Mucosa of descending colon (tissue), 3 donors: ENCODE measurements around the gene ZFAND3. TPM values are rescaled to one million over a fixed set of nuclear protein-coding genes. Genes with fewer than 3 reads are reported as not detected.
"Not testable (repeated sequence)": the region's sequence is repeated elsewhere in the genome, so short reads cannot be mapped to it uniquely, and the experiment has no call there.

ENCODE experiments used
- ATAC-seq: fragments of 200-7000 bp; cut with Tn5 transposase; one replicate; pipeline ENCODE4 v1.9.1; 2020; ENCODE audit warnings: mild to moderate bottlenecking, moderate library complexity
- DNase-seq, 3 donors: peaks; one replicate each; pipeline ENCODE4 v3.0.0-alpha.2; 2020
- H3K36me3 ChIP-seq: fragments of 200-600 bp; one replicate; pipeline ENCODE4 v1.8.0; 2021; ENCODE audit warnings: low read depth, mild to moderate bottlenecking
- H3K4me1 ChIP-seq: fragments of 200-600 bp; one replicate; pipeline ENCODE4 v1.8.0; 2021; ENCODE audit warnings: low read depth, mild to moderate bottlenecking
- H3K4me3 ChIP-seq: fragments of 200-600 bp; one replicate; pipeline ENCODE4 v1.8.0; 2021; ENCODE audit warnings: mild to moderate bottlenecking
- H3K9me3 ChIP-seq: fragments of 200-600 bp; one replicate; pipeline ENCODE4 v1.8.0; 2021; ENCODE audit warnings: mild to moderate bottlenecking
- CTCF ChIP-seq: fragments of 200-600 bp; IDR thresholded peaks from one replicate; pipeline ENCODE4 v1.8.0; 2022; ENCODE audit warnings: antibody characterized with exemption, mild to moderate bottlenecking
- intact Hi-C, 2 donors: fragments of 100-400 bp; cut with DNase I in 1 of 2; cut with micrococcal nuclease in 1 of 2; formaldehyde crosslinking; loops; one replicate each; pipeline versions ENCODE4 v1.11.0 to v1.11.1; 2022; cut with DNase I, micrococcal nuclease
- total RNA-seq, 3 donors: library from RNA; stranded (reverse); fragmentation: NEBNext Ultra II Directional in 2 of 3; extraction: Animal tissue kit (Norgen Biotek cat#: 25700) in 2 of 3; gene quantifications; one replicate each; pipeline versions ENCODE4 v1.2.1 to v1.2.4, GENCODE V29; 2021 to 2023
- donor health status: DM: no; HTN: no; CAD: no; lungs with moderate emphysema.
- donor health status: DM: no; HTN: no; CAD: no.
- donor health status: DM: no; HTN: yes; CAD: no.

The ZFAND3 gene
- total RNA-seq, 3 donors from 2014 or later, result 63.9 to 84.0 (median 82.2) TPM

DNA sequence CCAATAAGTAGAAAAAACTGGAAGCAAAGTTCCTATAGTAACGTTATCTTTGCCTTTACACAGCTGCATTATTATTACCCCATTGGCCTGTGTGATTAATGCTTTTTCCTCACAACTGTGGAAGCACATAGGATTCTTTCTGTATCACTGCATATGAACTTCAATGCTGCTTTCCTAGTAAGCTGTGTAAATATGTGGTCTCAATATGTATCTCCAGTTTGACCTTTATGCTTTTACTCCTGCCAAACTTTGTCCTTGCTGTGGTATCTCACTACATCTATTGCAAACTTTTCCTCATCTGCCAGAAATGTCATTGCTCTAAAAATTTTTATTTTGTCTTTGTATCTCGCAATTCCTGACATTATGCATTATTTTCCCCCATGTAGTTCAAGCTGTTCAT lies 168.6 kb downstream of the ZFAND3 start:
- intact Hi-C loops, result no loop called here
- ATAC-seq (no peak), DNase-seq (no peak)
- no peak for TF ChIP-seq CTCF
- Histone ChIP-seq H3K36me3 (no peaks in the 10 kb centered on the region), H3K9me3 (no peaks in the 10 kb centered on the region), H3K4me1 (peaks cover 7% of the 10 kb centered on the region), H3K4me3 (no peak overlapping the region)

DNA sequence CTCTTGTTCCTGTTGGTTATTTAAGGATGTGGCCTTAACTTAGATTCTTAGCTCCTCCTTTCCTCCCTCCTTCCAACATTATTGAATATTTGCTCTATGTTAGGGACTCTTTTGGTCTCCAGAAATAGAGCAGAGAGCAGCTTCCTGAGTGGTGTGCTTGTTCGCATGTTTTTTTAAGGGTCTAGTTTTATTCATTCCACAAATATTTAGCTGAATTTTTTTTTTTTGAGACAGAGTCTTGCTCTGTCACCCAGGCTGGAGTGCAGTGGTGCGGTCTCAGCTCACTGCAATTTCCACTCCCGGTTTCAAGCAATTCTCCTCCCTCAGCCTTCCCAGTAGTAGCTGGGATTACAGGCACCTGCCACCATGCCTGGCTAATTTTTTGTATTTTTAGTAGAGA lies 169.2 kb downstream of the ZFAND3 start:
- ATAC-seq, result no peak
- H3K4me1 ChIP-seq, result peaks cover 7% of the 10 kb centered on the region
- H3K9me3 ChIP-seq, result no peaks in the 10 kb centered on the region
- intact Hi-C loops, result no loop called here
- no peak for TF ChIP-seq CTCF
- no peaks in the 10 kb centered on the region for H3K36me3 ChIP-seq
- H3K4me3 ChIP-seq, result no peak overlapping the region
- no peak for DNase-seq

- H3K36me3 ChIP-seq, result no peaks in the 10 kb centered on the region
- intact Hi-C loops, result no loop called here
- peaks cover 7% of the 10 kb centered on the region for H3K4me1 ChIP-seq
- no peak overlapping the region for H3K4me3 ChIP-seq
- TF ChIP-seq CTCF, result no peak
- H3K9me3 ChIP-seq, result no peaks in the 10 kb centered on the region
- DNase-seq, result no peak
- no peak for ATAC-seq
These were observed 171.4 kb downstream of the ZFAND3 start for GRCh38 chr6:37990762-37991525.

DNA sequence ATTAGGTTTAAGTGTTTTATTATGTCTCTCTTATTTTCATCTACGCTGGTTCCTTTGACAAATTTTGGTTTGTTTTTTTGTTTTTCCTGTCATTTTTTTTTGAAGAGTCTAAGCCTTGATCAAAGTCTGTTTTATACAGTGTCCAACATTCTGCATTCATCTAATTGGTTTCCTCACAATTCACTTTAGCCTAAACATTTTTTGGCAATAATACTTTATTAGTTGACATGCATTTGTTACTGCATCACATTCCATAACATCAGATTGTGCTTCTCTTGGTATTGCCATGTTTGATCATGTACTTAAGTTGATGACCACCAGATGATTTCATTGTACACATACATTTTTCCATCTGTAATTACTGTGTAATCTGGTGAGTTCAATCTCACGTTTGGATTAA lies 173.2 kb downstream of the ZFAND3 start:
- H3K4me1 ChIP-seq, result peaks cover 7% of the 10 kb centered on the region
- no peak for TF ChIP-seq CTCF
- H3K36me3 ChIP-seq, result no peaks in the 10 kb centered on the region
- ATAC-seq (no peak), DNase-seq (no peak)
- no peaks in the 10 kb centered on the region for H3K9me3 ChIP-seq
- intact Hi-C loops, result no loop called here
- no peak overlapping the region for H3K4me3 ChIP-seq

GRCh38 chr6:37993194-37993593 lies 173.7 kb downstream of the ZFAND3 start:
- H3K36me3 ChIP-seq, H3K4me1 ChIP-seq, ATAC-seq, H3K9me3 ChIP-seq, DNase-seq, intact Hi-C loops, H3K4me3 ChIP-seq: not testable (repeated sequence)

DNA sequence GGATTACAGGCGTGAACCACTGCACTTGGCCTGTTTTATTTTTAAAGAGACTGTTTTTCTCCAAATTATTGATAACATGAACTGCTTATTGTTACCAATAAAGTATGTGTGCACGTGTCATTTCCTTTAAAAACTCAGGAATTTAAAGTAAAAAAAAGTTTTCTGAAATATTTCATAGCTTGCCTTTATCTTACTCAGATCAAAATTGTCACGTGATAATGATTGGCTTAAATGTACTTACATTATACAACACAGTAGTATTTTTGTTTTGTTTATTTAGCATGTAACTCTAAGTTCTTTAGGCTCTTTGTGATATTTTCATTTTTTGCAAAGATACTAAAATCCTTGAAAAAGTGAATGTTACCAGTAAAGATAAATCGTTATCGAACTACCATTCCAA lies 174.1 kb downstream of the ZFAND3 start:
- Histone ChIP-seq H3K9me3 (no peaks in the 10 kb centered on the region), H3K4me3 (no peak overlapping the region), H3K4me1 (no peaks in the 10 kb centered on the region), H3K36me3 (no peaks in the 10 kb centered on the region)
- ATAC-seq, result no peak
- no peak for DNase-seq
- no peak for TF ChIP-seq CTCF
- intact Hi-C loops, result no loop called here
